Keratinocyte (primary cell): Measurements from ENCODE around the gene CTNNBL1. TPM values are rescaled to one million over a fixed set of nuclear protein-coding genes. Genes with fewer than 3 reads are reported as not detected.

Experiments
- DNase-seq: peaks from one replicate; pipeline ENCODE4 v3.0.0-alpha.2; 2011; ENCODE audit warnings: low read depth, missing footprints, low spot score
- FAIRE-seq: peaks from 2 replicates; lab custom pipeline; 2011; peaks lifted over from hg19 to GRCh38; lab: Jason Lieb, UNC
- H2AFZ ChIP-seq: 2 replicates; pipeline ENCODE4 v1.6.0; 2012; ENCODE audit warnings: low read length, control low read depth, inconsistent platforms; ENCODE audit not compliant: control insufficient read depth
- H3K27ac ChIP-seq: 2 replicates; pipeline ENCODE4 v1.5.1; 2011; ENCODE audit warnings: low read length; ENCODE audit not compliant: control insufficient read depth, insufficient read depth
- H3K27me3 ChIP-seq: 3 replicates; pipeline ENCODE4 v1.6.0; 2011; ENCODE audit warnings: low read length; ENCODE audit not compliant: control insufficient read depth, insufficient read depth; ENCODE audit errors: extremely low read depth
- H3K36me3 ChIP-seq, 2 experiments: 2 replicates in 1 of 2; 3 replicates in 1 of 2; pipeline ENCODE4 v1.5.1; 2011; ENCODE audit warnings: low read length in 2 of 2, mild to moderate bottlenecking in 1 of 2; ENCODE audit not compliant: control insufficient read depth in 2 of 2, insufficient read depth in 2 of 2; ENCODE audit errors: extremely low read depth in 1 of 2
- H3K4me1 ChIP-seq: 3 replicates; pipeline ENCODE4 v1.5.1; 2011; ENCODE audit warnings: low read length; ENCODE audit not compliant: control insufficient read depth, insufficient read depth; ENCODE audit errors: extremely low read depth
- H3K4me2 ChIP-seq: 3 replicates; pipeline ENCODE4 v1.6.0; 2011; ENCODE audit warnings: low read depth, low read length; ENCODE audit not compliant: control insufficient read depth, insufficient read depth; ENCODE audit errors: extremely low read depth
- H3K4me3 ChIP-seq, 3 experiments: fragments of 200-600 bp in 1 of 3; sonication (generic) in 1 of 3; 2 replicates in 2 of 3; 3 replicates in 1 of 3; pipeline ENCODE4 v1.5.1; 2011 to 2016; ENCODE audit warnings: low read length in 3 of 3, mild to moderate bottlenecking in 3 of 3, control low read depth in 2 of 3, inconsistent platforms in 1 of 3, low read depth in 1 of 3, mixed read lengths in 1 of 3, mixed run types in 1 of 3, moderate library complexity in 1 of 3; ENCODE audit not compliant: control insufficient read depth in 2 of 3, insufficient read depth in 2 of 3; ENCODE audit errors: extremely low read depth in 1 of 3
- H3K79me2 ChIP-seq: 2 replicates; pipeline ENCODE4 v1.6.0; 2012; ENCODE audit warnings: low read length; ENCODE audit not compliant: control insufficient read depth, insufficient read depth
- H3K9ac ChIP-seq: 3 replicates; pipeline ENCODE4 v1.6.0; 2011; ENCODE audit warnings: low read length; ENCODE audit not compliant: control insufficient read depth, insufficient read depth; ENCODE audit errors: extremely low read depth
- H3K9me1 ChIP-seq: 3 replicates; pipeline ENCODE4 v1.6.0; 2011; ENCODE audit warnings: low read length; ENCODE audit not compliant: control insufficient read depth, insufficient read depth; ENCODE audit errors: extremely low read depth
- H3K9me3 ChIP-seq: 2 replicates; pipeline ENCODE4 v1.5.1; 2012; ENCODE audit warnings: low read depth, low read length; ENCODE audit not compliant: control insufficient read depth
- H4K20me1 ChIP-seq: 3 replicates; pipeline ENCODE4 v1.6.0; 2011; ENCODE audit warnings: low read length; ENCODE audit not compliant: control insufficient read depth, insufficient read depth; ENCODE audit errors: extremely low read depth
- EZH2 ChIP-seq: IDR thresholded peaks from one replicate; pipeline ENCODE4 v1.6.1; 2012; ENCODE audit warnings: inconsistent platforms, mild to moderate bottlenecking, low read length, moderate library complexity
- dilution Hi-C: fragments of 300-500 bp; cut with MboI; formaldehyde crosslinking; loops from one replicate; pipeline ENCODE4 v1.7.0; 2020; ENCODE audit warnings: low sequenced_read_pairs; ENCODE audit not compliant: extremely low pct_ligation_motif_present
- polyA plus RNA-seq, 5 experiments: library from polyadenylated mRNA; depleted of rRNA in 3 of 5; stranded (reverse) in 3 of 5; stranded (forward) in 1 of 5; unstranded in 1 of 5; fragments of >200 nt; gene quantifications; 1 replicate in 1 of 5; 2 replicates in 3 of 5; 3 replicates in 1 of 5; pipeline versions ENCODE4 v1.2.1 to v1.2.3, GENCODE V29; 2011 to 2012; ENCODE audit warnings: missing spikeins in 2 of 5, low read depth in 1 of 5, low replicate concordance in 1 of 5
- TF ChIP-seq, protein P1 (sequence below), 3 experiments: IDR thresholded peaks in 1 of 3; conservative IDR thresholded peaks in 1 of 3; optimal IDR thresholded peaks in 1 of 3; 2 replicates in 2 of 3; 3 replicates in 1 of 3; pipeline versions ENCODE3 to v1.5.1; 2011; ENCODE audit warnings: low read length in 3 of 3, mild to moderate bottlenecking in 3 of 3, moderate library complexity in 2 of 3, control low read depth in 1 of 3, inconsistent platforms in 1 of 3; ENCODE audit not compliant: insufficient read depth in 2 of 3; ENCODE audit errors: extremely low read depth in 1 of 3

The CTNNBL1 gene
- polyA plus RNA-seq, 1 donor (not counting 4 experiments of a cell fraction or from before 2014, with no cell fraction given), result 37.0 TPM

- H2AFZ ChIP-seq, result no peak overlapping the region
- no peak overlapping the region for H3K9ac ChIP-seq
- FAIRE-seq, result no peak
- peaks cover 2% of the 10 kb centered on the region for H4K20me1 ChIP-seq
- peaks cover 9% of the 10 kb centered on the region for H3K4me1 ChIP-seq
- no peaks in the 10 kb centered on the region for H3K9me3 ChIP-seq
- peaks cover 4% of the 10 kb centered on the region for H3K9me1 ChIP-seq
- H3K4me2 ChIP-seq, result no peak overlapping the region
- H3K79me2 ChIP-seq, result peaks cover 15% of the 10 kb centered on the region
- DNase-seq, result no peak
- no peak for TF ChIP-seq EZH2
- TF ChIP-seq, protein P1, sequence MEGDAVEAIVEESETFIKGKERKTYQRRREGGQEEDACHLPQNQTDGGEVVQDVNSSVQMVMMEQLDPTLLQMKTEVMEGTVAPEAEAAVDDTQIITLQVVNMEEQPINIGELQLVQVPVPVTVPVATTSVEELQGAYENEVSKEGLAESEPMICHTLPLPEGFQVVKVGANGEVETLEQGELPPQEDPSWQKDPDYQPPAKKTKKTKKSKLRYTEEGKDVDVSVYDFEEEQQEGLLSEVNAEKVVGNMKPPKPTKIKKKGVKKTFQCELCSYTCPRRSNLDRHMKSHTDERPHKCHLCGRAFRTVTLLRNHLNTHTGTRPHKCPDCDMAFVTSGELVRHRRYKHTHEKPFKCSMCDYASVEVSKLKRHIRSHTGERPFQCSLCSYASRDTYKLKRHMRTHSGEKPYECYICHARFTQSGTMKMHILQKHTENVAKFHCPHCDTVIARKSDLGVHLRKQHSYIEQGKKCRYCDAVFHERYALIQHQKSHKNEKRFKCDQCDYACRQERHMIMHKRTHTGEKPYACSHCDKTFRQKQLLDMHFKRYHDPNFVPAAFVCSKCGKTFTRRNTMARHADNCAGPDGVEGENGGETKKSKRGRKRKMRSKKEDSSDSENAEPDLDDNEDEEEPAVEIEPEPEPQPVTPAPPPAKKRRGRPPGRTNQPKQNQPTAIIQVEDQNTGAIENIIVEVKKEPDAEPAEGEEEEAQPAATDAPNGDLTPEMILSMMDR (optimal IDR thresholded peaks at IDR 0.05 in 1 of 3, IDR thresholded peaks at IDR 0.05 in 1 of 3, conservative IDR thresholded peaks at IDR 0.05 in 1 of 3; ENCODE audit: extremely low read depth in 1 of 3, insufficient read depth in 2 of 3, low read length in 3 of 3), result no peak
- no peaks in the 10 kb centered on the region for H3K27me3 ChIP-seq
- dilution Hi-C loops, result no loop called here
- no peak overlapping the region for H3K4me3 ChIP-seq
- H3K27ac ChIP-seq, result no peak overlapping the region
- peaks cover 3 to 4% of the 10 kb centered on the region in 2 experiments for H3K36me3 ChIP-seq
These were observed 34.3 kb downstream of the CTNNBL1 start for GRCh38 chr20:37727957-37728634.

- H4K20me1 ChIP-seq, result peaks cover 2% of the 10 kb centered on the region
- no peaks in the 10 kb centered on the region for H3K9me3 ChIP-seq
- peaks cover 9% of the 10 kb centered on the region for H3K4me1 ChIP-seq
- H3K4me2 ChIP-seq, result no peak overlapping the region
- TF ChIP-seq, protein P1 (optimal IDR thresholded peaks at IDR 0.05 in 1 of 3, IDR thresholded peaks at IDR 0.05 in 1 of 3, conservative IDR thresholded peaks at IDR 0.05 in 1 of 3; ENCODE audit: extremely low read depth in 1 of 3, insufficient read depth in 2 of 3, low read length in 3 of 3), result no peak
- TF ChIP-seq EZH2, result no peak
- no peak overlapping the region for H3K27ac ChIP-seq
- H3K36me3 ChIP-seq, result peaks cover 5 to 7% of the 10 kb centered on the region in 2 experiments
- no peaks in the 10 kb centered on the region for H3K27me3 ChIP-seq
- no peak overlapping the region for H3K4me3 ChIP-seq
- dilution Hi-C loops, result no loop called here
- no peak overlapping the region for H2AFZ ChIP-seq
- H3K79me2 ChIP-seq, result peaks cover 15% of the 10 kb centered on the region
- H3K9ac ChIP-seq, result no peak overlapping the region
- FAIRE-seq (peak; percentile 26), DNase-seq (no peak)
- H3K9me1 ChIP-seq, result peaks cover 4% of the 10 kb centered on the region
These were observed 34.8 kb downstream of the CTNNBL1 start for GRCh38 chr20:37728635-37728983.
